GM10266 (cell line): ENCODE data around the gene ACSL3.

Source experiments
- DNase-seq: peaks from one replicate; pipeline ENCODE4 v3.0.0; 2012; ENCODE audit errors: extremely low spot score
- CTCF ChIP-seq: IDR thresholded peaks from 2 replicates; pipeline ENCODE4 v1.5.1; 2012; ENCODE audit warnings: mild to moderate bottlenecking, low read depth; ENCODE audit not compliant: control insufficient read depth, insufficient read depth; ENCODE audit errors: missing control alignments

ACSL3 gene

GRCh38 chr2:222942977-222943376 is 82.1 kb downstream of the ACSL3 start:
- TF ChIP-seq CTCF, result no peak
- DNase-seq, result no peak

- DNase-seq, result no peak
- no peak for TF ChIP-seq CTCF
Measured at GRCh38 chr2:222943820-222944219, 83.0 kb downstream of the ACSL3 start.

GRCh38 chr2:222944552-222944951 is 83.7 kb downstream of the ACSL3 start:
- no peak for DNase-seq
- no peak for TF ChIP-seq CTCF

GRCh38 chr2:222944971-222945740 is 84.3 kb downstream of the ACSL3 start:
- no peak for DNase-seq
- no peak for TF ChIP-seq CTCF

GRCh38 chr2:222945887-222946286 is 85.1 kb downstream of the ACSL3 start:
- DNase-seq, result no peak
- TF ChIP-seq CTCF, result no peak

GRCh38 chr2:222946700-222947287 is 86.0 kb downstream of the ACSL3 start:
- DNase-seq, result no peak
- TF ChIP-seq CTCF, result no peak

- no peak for TF ChIP-seq CTCF
Measured at GRCh38 chr2:222949073-222949472, 88.2 kb downstream of the ACSL3 start.

More at GRCh38 chr2:222949073-222949472, 88.2 kb downstream of the ACSL3 start:
- no peak for DNase-seq
